ENCODE data around the gene ASB2. TPM values are rescaled to one million over a fixed set of nuclear protein-coding genes. Genes with fewer than 3 reads are reported as not detected.

ASB2 gene
- total and polyA plus RNA-seq, 2 of the 8 experiments (the other 6 are each of a cell fraction or from before 2014, with no cell fraction given): 1.0 to 2.1 TPM

DNA sequence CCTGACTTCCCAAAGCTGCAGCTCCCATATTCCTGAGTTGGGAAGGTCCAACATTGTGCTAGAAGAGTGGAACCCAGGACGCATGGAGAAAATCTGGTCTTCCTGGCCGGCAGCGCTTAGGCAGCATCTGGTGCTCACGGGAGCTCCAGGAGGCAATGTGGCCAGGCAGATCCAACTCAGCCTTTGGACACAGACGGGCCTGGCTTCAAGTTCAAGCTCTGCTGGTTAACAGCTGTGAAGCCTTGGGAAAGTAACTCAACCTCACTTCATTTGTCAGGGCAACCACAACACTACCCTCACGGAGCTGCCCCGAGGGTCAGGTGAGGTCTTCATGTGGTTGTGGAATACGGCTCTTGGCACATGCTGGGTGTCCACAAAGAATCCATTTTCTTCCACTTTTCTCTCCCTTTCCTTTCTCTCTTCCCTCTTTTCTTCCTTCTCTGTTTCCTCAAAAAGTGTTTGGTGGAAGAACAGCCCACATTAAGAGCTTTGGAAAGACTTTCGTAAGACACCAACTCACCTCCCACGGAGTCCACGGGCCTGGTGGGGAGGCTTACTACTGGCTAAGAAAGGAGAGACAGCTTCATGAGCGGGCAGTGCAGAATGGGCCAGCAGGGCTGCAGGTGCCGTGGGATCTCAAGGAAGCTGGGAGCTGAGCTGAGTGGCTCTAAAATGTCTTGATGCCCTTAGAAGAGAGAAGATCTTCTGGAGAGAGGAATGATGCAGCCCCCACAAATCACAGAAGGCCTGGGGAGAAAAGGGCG, 51.6 kb downstream of the ASB2 start (continued):
- no peak for TF ChIP-seq CREB1 (IDR thresholded peaks at IDR 0.05)
